Muscle of back (tissue), 13 donors: Measurements from ENCODE around the gene HNRNPK. TPM values are rescaled to one million over a fixed set of nuclear protein-coding genes. Genes with fewer than 3 reads are reported as not detected.
A peak's percentile ranks its signal among the peaks of the same experiment; 100 is the strongest.

Source experiments
- DNase-seq, 3 donors: peaks; one replicate each; pipeline versions ENCODE4 v3.0.0 to v3.0.0-alpha.2; 2013
- long read RNA-seq, 9 donors: transcript quantifications; one replicate each; lab custom pipeline, GENCODE V29; 2026
- polyA plus RNA-seq, 10 donors: library from polyadenylated mRNA; unstranded; fragments of 120-200 nt; gene quantifications; one replicate each; pipeline ENCODE4 v1.2.1, GENCODE V29; 2013; ENCODE audit not compliant: insufficient read length in 10 of 10

The HNRNPK gene
- polyA plus RNA-seq: 100 to 1,000 TPM; 391 to 555 (median 475) TPM
- long read RNA-seq, donor 1, partial matches to known transcripts: 54 of 157 reads
- long read RNA-seq, donor 1, other reads (novel, unspliced or antisense): 96 of 157 reads
- long read RNA-seq, donor 2, partial matches to known transcripts: 65 of 99 reads
- long read RNA-seq, donor 2, other reads (novel, unspliced or antisense): 30 of 99 reads
- long read RNA-seq, donor 3: 0 reads
- long read RNA-seq, donor 4, partial matches to known transcripts: 21 of 80 reads
- long read RNA-seq, donor 4, other reads (novel, unspliced or antisense): 55 of 80 reads
- long read RNA-seq, donor 5, partial matches to known transcripts: 84 of 167 reads
- long read RNA-seq, donor 5, other reads (novel, unspliced or antisense): 76 of 167 reads
- long read RNA-seq, donor 6, partial matches to known transcripts: 74 of 161 reads
- long read RNA-seq, donor 6, other reads (novel, unspliced or antisense): 83 of 161 reads
- long read RNA-seq, donor 7, transcript HNRNPK-211 (2 exons, 868 nt): major isoform, 6 of 89 reads
- long read RNA-seq, donor 7, partial matches to known transcripts: 24 of 89 reads
- long read RNA-seq, donor 7, other reads (novel, unspliced or antisense): 56 of 89 reads
- long read RNA-seq, donor 8, partial matches to known transcripts: 263 of 298 reads
- long read RNA-seq, donor 8, other reads (novel, unspliced or antisense): 30 of 298 reads
- long read RNA-seq, donor 9: 0 reads

DNA sequence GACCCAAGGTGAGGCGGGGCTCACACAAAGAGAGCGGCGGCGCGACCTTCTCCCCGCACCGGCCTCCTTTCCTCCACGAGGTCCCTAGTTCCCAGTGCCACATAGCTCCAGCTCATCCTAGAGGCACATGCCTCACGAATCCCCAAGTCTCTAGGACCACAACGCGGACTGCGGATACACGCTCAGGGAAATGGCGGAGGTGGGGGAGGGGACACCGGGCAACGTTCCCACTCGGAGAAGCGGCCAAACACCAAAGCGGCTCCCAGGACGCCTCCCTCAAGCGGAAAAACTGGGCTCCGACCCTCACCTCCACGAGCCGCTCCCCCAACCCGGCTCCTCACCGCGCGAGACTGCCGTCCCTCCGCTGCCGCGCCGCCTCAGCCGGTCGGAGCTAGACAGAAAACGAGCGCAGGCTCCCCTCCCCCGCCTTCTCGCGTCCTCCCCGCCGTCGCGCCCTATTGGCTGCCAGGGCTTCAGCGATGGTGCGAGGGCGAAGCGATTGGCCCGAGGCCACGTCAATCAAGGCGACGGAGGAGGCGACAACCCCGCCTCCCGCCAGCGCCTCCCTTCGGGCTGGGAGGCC, at the start of gene HNRNPK:
TSS of gene HNRNPK (minus strand) at position 404 of the 583 bp plus-strand sequence. CDS start 1,963 bp downstream, outside the sequence.
- peak; percentile 99 to 100 (median 100) for DNase-seq

DNA sequence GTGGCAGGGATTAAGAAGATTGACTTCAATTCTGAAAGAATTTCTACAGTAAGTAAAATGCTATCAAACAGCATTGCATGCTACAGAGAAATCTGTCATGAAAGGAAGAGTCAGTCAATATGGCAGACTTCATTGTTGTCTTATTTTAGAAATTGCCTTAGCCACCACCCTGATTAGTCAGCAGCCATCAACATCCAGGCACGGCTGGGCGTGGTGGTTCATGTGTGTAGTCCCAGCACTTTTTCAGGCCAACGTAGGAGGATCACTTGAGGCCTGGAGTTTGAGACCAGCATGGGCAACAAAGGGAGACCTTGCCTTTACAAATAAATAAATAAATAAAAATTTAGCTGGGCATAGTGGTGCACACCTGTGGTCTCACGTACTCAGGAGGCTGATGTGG, 47.2 kb upstream of the HNRNPK start:
- no peak for DNase-seq

DNA sequence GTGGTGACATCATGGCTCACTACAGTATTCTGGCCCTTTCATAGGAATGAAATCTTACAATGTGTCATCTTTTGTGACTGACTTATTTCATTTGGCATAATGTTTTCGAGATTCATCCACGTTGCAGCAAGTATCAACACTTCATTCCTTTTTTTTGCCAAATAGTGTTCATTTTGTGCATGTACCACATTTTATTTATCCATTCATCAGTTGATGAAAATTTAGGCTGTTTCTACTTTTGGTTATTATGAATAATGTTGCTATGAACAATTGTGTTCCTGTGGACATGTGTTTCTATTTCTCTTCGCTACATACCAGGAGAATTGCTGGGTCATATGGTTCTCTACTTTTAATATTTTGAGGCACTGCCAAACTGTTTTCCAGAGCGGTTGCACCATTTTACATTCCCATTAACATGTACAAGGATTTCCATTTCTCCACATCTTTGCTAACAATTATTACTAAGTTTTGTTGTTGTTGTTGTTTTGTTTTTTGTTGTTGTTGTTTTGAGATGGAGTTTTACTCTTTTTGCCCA, 44.1 kb upstream of the HNRNPK start:
- DNase-seq: no peak

DNA sequence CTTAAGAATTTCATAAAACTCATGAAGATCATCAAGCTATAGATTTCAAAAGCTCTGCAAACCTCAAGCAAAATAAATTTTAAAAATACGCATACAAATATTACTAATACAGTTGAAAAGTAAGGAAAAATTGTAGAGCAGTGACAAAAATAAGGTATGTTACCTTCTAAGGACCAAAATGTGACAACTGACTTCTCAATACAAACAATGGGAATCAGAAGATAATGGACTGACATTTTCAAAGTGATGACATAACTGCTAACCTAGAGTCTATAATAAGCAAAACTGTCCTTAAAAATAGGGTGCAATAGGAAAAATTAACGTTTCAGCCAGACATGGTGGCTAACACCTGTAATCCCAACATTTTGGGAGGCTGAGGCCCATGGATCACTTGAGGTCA, 27.6 kb upstream of the HNRNPK start:
- no peak for DNase-seq

DNA sequence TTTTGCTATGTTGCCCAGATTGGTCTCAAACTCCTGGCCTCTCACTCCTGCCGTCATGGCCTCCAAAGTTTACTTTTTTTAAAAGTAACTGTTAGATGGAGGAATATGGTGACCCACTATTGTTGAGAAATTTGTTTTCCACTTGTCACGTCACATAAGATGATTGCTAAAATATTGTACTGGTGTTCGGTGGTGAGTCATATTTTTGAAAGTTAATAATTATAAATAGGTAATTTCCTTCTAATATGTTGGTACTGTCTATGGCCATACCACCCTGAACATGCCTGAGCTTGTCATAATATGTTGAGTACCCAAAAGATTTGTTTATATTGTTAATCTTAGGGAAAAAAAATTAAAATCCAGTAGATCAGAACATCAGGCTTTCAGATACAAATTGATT, 23.2 kb upstream of the HNRNPK start:
- no peak for DNase-seq

DNA sequence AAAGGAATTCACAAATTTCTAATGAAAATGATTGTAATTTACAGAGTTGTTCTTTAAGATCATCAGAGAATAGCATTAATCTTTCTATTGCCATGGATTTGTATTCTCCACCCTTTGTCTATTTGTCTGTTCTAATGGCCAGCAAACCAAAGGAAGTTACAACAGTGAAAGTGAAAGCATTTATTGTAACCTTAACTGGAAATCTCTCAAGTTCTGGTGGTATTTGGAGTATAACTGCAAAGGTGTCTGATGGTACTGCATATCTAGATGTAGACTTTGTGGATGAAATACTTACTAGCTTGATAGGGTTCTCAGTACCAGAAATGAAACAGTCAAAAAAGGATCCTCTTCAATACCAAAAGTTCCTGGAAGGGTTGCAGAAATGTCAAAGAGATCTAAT, 22.3 kb upstream of the HNRNPK start:
- DNase-seq: no peak

DNA sequence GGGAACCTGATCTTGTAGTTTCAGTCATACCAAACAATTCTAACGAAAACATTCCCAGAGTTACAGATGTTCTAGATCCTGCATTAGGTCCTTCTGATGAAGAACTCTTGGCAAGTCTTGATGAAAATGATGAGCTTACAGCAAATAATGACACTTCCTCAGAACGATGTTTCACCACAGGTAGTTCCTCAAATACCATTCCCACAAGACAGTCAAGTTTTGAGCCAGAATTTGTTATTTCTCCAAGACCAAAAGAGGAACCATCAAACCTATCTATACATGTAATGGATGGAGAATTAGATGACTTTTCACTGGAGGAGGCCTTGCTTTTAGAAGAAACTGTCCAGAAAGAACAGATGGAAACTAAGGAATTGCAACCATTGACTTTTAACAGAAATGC, 21.6 kb upstream of the HNRNPK start:
- DNase-seq: no peak

DNA sequence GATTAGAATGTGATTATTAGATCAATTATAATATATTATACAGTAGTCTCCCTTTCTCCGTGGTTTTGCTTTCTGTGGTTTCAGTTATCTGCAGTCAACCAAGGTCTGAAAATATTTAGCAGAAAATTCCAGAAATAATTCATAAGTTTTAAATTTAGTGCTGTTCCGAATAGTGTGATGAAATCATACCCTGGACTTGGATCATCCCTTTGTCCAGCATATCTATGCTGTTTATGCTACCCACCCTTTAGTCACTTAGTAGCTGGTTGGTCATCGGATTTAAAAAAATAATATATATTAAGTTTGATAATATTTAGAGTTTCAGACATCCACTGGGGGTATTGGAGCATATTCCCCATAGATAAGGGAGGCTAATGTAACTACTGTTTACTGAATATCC, 20.2 kb upstream of the HNRNPK start:
- DNase-seq: no peak

DNA sequence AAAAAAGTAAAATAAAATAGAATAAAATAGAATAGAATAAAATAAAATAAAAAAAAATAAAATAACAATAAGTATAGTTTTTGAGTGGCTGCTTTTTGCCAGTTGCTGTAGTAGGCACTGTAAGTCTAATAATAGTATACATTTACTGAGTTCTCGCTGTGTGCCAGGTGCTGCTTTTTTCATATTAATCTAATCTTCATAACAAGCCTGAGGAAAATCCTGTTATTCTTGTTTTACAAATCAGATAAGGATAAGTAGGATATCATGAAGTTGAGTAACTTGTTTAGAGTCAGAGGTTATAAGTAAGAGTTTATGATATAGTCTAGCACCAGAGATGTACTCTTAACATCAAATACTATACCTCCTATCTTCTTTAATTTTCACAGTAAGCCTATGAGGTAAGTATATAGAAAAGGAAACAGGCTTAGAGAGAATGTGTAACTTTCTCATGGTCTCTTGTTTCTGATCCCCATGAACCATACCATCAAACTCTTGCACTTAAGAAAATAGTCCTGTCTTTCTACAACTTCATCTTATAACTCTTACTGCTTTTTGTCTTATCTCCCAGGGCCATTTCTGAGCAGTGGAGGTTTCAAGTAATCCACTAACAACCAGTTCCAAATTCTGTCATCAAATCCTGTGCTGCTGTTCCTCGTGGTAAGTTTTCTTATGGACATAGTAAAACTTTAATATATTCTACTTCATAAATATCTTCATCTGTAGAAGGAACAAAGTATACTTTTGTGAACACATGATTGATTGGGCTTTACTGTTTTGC, 19.3 kb upstream of the HNRNPK start:
- DNase-seq: no peak

DNA sequence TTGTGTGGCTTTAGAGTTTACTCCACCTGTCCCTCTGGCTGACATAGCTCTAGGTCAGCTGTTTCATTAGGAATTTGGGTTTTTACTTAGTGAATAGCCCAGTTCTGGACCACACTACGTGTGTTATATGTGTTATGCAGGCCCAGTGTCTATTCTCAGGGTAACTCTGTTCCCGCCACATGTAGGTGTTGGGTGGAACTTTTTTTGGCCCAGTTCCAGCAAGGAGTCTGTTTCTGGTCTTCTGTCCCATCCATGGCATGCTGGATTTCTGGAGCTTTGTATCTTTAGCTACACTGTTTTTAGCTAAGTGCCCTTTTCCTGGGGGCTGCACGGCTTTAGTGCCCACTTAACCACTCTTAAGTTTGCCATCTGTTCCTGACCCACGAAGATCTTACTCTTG, 16.1 kb upstream of the HNRNPK start:
- no peak for DNase-seq

DNA sequence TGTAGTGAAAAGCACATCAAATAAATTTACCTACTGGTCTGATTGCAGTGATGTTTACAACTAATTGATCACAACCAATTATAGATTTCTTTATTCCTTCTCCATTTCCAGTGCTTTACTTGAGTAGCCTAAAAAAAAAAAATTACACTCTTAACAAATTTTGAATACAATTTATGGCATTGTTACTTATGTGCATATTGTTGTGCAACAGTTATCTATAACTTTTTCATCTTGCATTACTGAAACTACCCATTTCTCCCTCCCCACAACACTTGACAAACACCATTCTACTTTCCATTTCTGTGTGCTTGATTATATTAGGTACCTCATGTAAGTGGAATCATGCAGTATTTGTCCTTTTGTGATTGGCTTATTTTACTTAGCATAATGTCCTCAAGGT, 12.9 kb upstream of the HNRNPK start:
- no peak for DNase-seq

DNA sequence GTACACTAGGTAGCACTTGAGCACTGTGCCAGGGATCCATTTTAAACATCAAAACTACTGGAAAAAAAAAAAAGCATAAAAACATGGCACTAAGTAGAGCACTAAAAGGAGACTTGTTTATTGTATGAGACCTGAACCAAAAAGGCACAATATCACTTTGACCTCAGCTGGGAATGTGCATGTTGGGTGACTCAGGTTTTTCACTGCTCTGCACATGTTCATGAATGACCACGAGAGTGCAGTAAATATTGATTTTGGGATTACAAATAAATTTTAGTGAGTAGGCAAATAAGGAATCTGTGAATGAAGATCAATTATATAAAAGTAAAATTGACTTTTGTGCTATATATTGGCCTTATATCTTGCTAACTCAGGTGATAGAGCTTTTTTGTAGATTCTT, 12.4 kb upstream of the HNRNPK start:
- no peak for DNase-seq

DNA sequence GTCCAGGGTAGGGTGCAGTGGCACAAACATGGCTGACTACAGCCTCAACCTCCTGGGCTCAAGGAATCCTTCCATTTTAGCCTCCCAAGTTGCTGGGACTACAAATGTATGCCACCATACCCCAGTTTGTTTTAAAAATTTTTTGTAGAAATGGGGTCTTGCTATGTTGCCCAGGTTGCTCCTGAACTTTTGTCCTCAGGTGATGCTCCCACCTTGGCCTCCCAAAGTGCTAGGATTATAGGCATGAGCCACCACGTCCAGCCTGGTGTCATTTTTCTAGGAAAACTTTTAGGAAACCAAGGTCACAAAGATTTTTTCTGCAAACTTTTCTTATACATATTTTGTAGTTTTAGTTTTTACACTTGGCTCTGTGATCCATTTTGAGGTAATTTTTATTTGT, 11.3 kb upstream of the HNRNPK start:
- no peak for DNase-seq

DNA sequence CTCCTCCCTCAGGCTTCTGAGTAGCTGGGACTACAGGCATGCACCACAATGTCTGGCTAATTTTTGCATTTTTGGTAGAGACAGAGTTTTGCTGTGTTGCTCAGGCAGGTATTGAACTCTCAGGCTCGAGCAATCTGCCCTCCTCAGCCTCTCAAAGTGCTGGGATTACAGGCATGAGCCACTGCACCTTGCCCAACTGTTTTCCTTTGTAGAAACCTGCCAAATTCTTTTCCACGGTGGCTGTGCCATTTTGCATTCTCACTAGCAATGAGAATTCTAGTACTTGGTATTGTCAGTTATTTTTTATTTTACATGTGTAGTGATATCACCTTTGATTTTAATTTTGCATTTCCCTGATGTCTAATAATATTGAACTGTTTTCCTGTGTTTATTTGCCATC, 8.4 kb upstream of the HNRNPK start:
- no peak for DNase-seq

DNA sequence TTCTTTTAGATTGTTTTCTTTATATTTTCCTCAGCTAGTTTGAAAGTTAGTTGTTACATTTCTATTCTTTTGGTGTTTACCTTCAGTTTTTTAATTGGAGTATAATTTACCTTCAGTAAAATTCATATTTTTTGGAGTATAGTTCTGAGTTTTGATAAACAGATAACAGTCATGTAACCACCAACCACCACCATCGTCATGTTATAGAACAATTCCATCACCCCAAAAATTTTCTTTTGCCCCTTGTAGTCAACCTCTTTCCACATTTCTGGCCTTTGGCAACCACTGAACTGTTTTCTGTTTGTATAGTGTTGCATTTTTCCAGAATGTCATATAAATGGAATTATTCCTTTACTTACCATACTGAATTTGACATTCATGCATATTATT, 7.4 kb upstream of the HNRNPK start:
- DNase-seq: no peak

DNA sequence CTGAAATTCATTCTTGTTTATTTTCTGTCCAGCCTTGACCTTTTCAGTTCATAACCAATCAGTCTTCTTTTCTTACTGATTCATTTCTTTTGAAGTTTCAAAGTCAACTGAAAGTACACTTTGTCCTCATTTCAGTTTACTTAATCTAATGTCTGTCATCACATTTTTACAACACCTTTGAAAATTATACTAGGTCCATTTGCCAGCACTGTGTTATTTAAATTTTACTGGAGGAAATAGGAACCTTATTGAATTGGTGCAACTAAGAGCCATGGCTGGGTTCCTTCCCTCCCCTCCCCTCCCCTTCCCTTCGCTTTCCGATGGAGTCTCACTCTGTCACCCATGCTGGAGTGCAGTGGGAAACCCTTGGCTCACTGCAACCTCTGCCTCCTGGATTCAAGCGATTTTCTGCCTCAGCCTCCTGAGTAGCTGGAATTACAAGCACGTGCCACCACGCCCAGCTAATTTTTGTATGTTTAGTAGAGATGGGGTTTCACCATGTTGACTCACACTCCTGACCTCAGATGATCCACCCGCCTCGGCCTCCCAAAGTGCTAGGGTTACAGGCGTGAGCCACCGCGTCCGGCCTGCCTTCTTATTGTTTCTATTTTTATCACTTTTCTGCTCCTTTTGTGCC, 6.9 kb upstream of the HNRNPK start:
- no peak for DNase-seq

DNA sequence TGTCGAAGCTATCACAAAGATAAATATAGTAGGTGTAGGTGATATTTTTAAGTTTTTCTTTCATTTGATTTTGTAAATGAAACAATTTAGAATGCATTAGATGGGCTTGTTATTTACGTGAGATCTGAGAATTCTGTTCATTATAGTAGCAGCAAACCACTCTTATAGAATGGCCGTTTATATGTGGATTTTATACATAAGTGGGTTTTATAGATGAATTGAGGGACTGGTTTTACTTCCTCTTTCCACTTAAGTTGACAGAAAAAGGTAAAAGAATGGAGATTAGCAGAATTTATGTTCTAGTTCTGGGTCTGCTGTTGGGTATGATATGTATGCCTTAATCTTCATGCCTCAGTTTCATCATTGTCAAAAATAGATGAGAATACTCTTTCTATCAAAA, 6.2 kb upstream of the HNRNPK start:
- DNase-seq: no peak

DNA sequence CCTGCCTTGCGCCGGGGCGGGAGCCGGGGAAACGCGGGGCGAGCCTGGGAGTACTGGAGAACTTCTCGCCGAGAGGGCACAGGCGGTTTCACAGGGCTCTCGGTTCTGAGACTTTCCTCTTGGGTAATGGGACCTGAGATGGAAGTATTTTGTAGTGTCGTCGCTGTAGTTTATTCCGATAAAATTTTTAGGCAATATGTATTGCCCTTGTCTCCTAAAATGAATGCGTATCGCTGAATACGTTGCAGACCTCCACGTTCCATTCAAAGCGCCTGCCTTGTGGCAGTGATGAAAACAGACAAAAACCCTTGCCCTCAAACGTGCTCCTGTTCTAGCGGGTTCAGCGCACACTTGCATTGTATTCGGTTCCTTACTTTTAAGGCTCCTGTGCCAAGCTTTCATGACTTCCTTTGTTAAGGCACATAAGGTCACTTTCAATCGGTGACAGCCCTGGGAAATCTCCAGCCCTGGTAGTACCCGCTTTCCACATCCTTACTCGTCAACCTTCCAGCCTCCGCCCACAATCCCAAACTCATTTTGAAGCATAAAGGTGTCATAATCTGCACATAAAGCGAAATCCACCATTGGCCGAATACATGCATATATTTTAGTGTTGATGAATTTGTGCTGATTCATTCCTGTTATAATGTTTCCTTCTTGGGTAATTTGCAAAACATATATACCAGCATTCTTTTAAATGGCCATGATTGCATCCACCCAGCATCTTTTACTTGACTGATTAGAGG, 1.3 kb upstream of the HNRNPK start:
- DNase-seq: peak; percentile 26 to 79 (median 55)

DNA sequence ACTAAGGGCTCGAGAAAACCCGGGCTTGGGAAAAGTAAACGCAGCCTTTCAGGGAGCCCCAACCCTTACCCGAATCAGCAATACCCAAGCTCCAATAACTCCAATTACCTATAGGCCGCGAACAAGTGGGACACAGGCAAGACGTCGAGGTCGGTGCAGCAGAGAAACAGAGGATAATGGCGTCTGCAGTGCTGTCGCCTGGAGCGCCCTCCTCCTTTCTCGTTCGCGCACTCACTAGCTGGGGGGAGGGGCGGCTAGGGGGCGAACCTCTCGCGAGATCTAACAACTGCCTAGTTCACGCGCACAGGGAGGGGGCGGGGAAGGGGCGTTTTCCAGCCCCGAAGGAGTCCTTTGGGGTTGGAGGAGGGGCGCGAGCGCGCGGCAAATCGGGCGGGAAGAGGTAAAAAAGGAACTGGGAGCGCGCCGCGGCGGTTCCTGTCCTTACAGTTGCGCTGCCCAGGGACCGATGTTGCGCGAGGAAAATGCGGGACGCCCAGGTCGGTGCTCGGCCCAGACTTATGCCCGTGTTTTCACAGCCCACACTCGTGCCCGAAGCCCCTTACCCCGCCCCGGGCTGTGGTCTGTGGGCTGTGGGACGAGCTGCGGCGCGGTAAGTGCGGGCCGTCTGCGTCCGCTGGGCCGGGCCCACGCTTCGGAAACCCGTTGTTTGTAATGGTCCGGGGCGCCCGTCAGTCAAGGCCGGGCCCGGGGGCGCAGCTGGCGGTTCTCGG, 545 bp upstream of the HNRNPK start, which contains the start of gene RMI1:
TSS of gene RMI1 (plus strand) at position 411 of the 731 bp plus-strand sequence. CDS start 20,182 bp downstream, outside the sequence.
- DNase-seq: peak; percentile 99
